Cardiac muscle cell (in vitro differentiated cells and primary cell): ENCODE results near the gene VPS13C. TPM values are rescaled to one million over a fixed set of nuclear protein-coding genes. Genes with fewer than 3 reads are reported as not detected.
A peak's percentile ranks its signal among the peaks of the same experiment; 100 is the strongest.

Experiments used
- DNase-seq, 2 donors: peaks; one replicate each; pipeline versions ENCODE4 v3.0.0 to v3.0.0-alpha.2; 2010 to 2017; ENCODE audit warnings: low read depth in 1 of 2, low spot score in 1 of 2
- H3K27ac ChIP-seq: fragments of 200-600 bp; sonication (generic); 2 replicates; pipeline ENCODE4 v1.5.1; 2016
- H3K27me3 ChIP-seq: fragments of 200-600 bp; sonication (generic); 2 replicates; pipeline ENCODE4 v1.6.0; 2016; ENCODE audit warnings: control low read depth
- H3K36me3 ChIP-seq: fragments of 200-600 bp; sonication (generic); 2 replicates; pipeline ENCODE4 v1.5.1; 2016; ENCODE audit warnings: control low read depth
- H3K4me1 ChIP-seq: fragments of 200-600 bp; sonication (generic); 2 replicates; pipeline ENCODE4 v1.8.1; 2017; ENCODE audit warnings: low read depth, mild to moderate bottlenecking, mixed run types
- H3K4me3 ChIP-seq: fragments of 200-600 bp; sonication (generic); 2 replicates; pipeline ENCODE4 v1.5.1; 2016; ENCODE audit warnings: mild to moderate bottlenecking
- H3K9me3 ChIP-seq: fragments of 200-600 bp; sonication (generic); 2 replicates; pipeline ENCODE4 v1.5.1; 2017; ENCODE audit warnings: low read depth, mild to moderate bottlenecking, control low read depth
- polyA plus RNA-seq: library from polyadenylated mRNA; unstranded; fragments of >200 nt; fragmentation: Nextera tagmentation; extraction: Ambion mirVana; gene quantifications from 2 replicates; pipeline ENCODE4 v1.2.1, GENCODE V29; 2016
- total RNA-seq: library from RNA; depleted of rRNA; stranded (reverse); fragments of >200 nt; gene quantifications from 2 replicates; pipeline ENCODE4 v1.2.3, GENCODE V29; 2016
- TF ChIP-seq, protein P1 (sequence below): IDR thresholded peaks from 2 replicates; pipeline ENCODE4 v1.5.1; 2012; ENCODE audit warnings: low read depth, mild to moderate bottlenecking, low read length

VPS13C gene
- total and polyA plus RNA-seq, 2 experiments from 2014 or later: 4.5 to 31.8 TPM

DNA sequence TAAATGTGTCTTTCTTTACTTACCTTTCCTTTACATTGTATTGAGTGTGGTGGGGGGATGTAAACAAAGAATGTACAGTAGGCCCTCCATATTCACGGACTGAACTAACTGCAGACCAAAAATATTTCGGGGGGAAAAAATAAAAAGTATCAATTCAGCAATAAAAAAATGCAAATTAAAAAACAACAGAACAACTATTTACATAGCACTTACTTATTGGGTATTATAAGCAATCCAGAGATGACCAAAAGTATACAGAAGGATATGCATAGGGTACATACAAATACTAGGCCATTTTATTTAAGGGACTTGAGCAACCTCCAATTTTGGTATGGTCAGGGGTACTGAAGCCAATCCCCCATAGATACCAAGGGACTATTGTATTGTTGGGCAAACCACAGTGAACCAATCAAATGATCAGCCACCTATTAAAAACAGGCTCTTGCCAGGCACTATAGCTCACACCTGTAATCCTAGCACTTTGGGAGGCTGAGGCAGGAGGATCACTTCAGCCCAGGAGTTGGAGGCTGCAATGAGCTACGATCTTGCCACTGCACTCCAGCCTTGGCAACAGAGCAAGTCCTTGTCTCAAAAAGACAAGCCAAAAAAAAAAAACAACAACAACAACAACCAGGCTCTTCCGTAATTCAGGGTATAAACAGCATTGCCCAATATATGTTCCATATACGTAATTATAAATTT is 1.8 kb downstream of the VPS13C start:
- Histone ChIP-seq H3K36me3 (no peaks in the 10 kb centered on the region), H3K27ac (no peak overlapping the region), H3K4me1 (peaks cover 9% of the 10 kb centered on the region), H3K4me3 (no peak overlapping the region), H3K9me3 (no peaks in the 10 kb centered on the region), H3K27me3 (peaks cover 27% of the 10 kb centered on the region)
- TF ChIP-seq, protein P1, sequence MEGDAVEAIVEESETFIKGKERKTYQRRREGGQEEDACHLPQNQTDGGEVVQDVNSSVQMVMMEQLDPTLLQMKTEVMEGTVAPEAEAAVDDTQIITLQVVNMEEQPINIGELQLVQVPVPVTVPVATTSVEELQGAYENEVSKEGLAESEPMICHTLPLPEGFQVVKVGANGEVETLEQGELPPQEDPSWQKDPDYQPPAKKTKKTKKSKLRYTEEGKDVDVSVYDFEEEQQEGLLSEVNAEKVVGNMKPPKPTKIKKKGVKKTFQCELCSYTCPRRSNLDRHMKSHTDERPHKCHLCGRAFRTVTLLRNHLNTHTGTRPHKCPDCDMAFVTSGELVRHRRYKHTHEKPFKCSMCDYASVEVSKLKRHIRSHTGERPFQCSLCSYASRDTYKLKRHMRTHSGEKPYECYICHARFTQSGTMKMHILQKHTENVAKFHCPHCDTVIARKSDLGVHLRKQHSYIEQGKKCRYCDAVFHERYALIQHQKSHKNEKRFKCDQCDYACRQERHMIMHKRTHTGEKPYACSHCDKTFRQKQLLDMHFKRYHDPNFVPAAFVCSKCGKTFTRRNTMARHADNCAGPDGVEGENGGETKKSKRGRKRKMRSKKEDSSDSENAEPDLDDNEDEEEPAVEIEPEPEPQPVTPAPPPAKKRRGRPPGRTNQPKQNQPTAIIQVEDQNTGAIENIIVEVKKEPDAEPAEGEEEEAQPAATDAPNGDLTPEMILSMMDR: no peak
- no peak for DNase-seq

GRCh38 chr15:62057341-62057980 is 2.8 kb downstream of the VPS13C start:
- no peak overlapping the region for H3K27ac ChIP-seq
- H3K4me1 ChIP-seq: peaks cover 17% of the 10 kb centered on the region
- DNase-seq: no peak
- no peak overlapping the region for H3K4me3 ChIP-seq
- peaks cover 17% of the 10 kb centered on the region for H3K27me3 ChIP-seq
- no peaks in the 10 kb centered on the region for H3K9me3 ChIP-seq
- H3K36me3 ChIP-seq: no peaks in the 10 kb centered on the region
- TF ChIP-seq, protein P1: no peak

DNA sequence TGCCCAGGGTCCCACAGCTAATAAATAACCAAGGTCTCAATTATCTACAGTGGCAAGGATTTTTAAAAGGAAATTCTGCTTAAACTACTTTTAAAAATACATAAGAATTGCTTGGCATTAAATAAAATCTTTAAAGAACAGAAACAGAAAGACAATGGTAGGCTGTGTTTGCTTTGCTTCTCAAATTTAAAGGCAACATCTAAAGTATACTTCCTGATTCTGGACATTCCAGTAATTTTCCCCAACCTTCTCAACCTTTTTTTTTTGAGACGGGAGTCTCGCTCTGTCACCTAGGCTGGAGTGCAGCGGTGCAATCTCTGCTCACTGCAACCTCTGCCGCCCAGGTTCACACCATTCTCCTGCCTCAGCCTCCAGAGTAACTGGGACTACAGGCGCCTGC is 5.3 kb downstream of the VPS13C start:
- H3K36me3 ChIP-seq: no peaks in the 10 kb centered on the region

GRCh38 chr15:62053439-62054085 is 6.7 kb downstream of the VPS13C start:
- Histone ChIP-seq H3K4me3 (no peak overlapping the region), H3K36me3 (no peaks in the 10 kb centered on the region), H3K4me1 (peaks cover 17% of the 10 kb centered on the region), H3K9me3 (no peaks in the 10 kb centered on the region), H3K27me3 (no peaks in the 10 kb centered on the region), H3K27ac (peak overlapping the region; percentile 55)
- TF ChIP-seq, protein P1: no peak
- DNase-seq: no peak

More for the DNA sequence above, 5.3 kb downstream of the VPS13C start:
- Histone ChIP-seq H3K4me3 (no peak overlapping the region), H3K27ac (no peak overlapping the region), H3K4me1 (peaks cover 17% of the 10 kb centered on the region), H3K9me3 (no peaks in the 10 kb centered on the region), H3K27me3 (no peaks in the 10 kb centered on the region)
- TF ChIP-seq, protein P1: no peak
- DNase-seq: no peak

DNA sequence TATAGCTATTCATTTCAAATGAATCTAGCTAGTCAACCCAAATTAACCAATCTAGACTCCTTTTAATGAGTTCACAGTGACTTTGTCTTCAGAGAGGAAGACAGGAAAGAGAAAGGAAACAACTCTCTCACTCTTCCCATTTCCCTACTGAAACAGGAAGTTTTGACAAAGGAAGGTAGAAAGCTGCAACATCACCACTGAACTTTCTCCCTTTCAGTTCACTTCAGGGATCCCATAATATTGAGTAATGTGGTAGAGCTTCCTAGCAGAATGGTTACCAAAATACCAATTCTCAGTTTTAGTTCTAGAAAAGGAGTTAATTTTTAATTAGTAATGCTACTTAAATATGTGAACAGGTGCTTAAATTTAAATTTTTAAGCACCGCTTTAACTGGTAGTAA is 7.5 kb downstream of the VPS13C start:
- DNase-seq: no peak
- Histone ChIP-seq H3K4me3 (no peak overlapping the region), H3K4me1 (peaks cover 17% of the 10 kb centered on the region), H3K36me3 (no peaks in the 10 kb centered on the region), H3K27me3 (no peaks in the 10 kb centered on the region), H3K9me3 (no peaks in the 10 kb centered on the region), H3K27ac (no peak overlapping the region)
- TF ChIP-seq, protein P1: no peak
